Keratinocyte (primary cell): ENCODE measurements around the gene AATF. TPM values are rescaled to one million over a fixed set of nuclear protein-coding genes. Genes with fewer than 3 reads are reported as not detected.

ENCODE experiments used
- DNase-seq: peaks from one replicate; pipeline ENCODE4 v3.0.0-alpha.2; 2011; ENCODE audit warnings: low read depth, missing footprints, low spot score
- FAIRE-seq: peaks from 2 replicates; lab custom pipeline; 2011; peaks lifted over from hg19 to GRCh38; lab: Jason Lieb, UNC
- H2AFZ ChIP-seq: 2 replicates; pipeline ENCODE4 v1.6.0; 2012; ENCODE audit warnings: low read length, control low read depth, inconsistent platforms; ENCODE audit not compliant: control insufficient read depth
- H3K27ac ChIP-seq: 2 replicates; pipeline ENCODE4 v1.5.1; 2011; ENCODE audit warnings: low read length; ENCODE audit not compliant: control insufficient read depth, insufficient read depth
- H3K27me3 ChIP-seq: 3 replicates; pipeline ENCODE4 v1.6.0; 2011; ENCODE audit warnings: low read length; ENCODE audit not compliant: control insufficient read depth, insufficient read depth; ENCODE audit errors: extremely low read depth
- H3K36me3 ChIP-seq, 2 experiments: 2 replicates in 1 of 2; 3 replicates in 1 of 2; pipeline ENCODE4 v1.5.1; 2011; ENCODE audit warnings: low read length in 2 of 2, mild to moderate bottlenecking in 1 of 2; ENCODE audit not compliant: control insufficient read depth in 2 of 2, insufficient read depth in 2 of 2; ENCODE audit errors: extremely low read depth in 1 of 2
- H3K4me1 ChIP-seq: 3 replicates; pipeline ENCODE4 v1.5.1; 2011; ENCODE audit warnings: low read length; ENCODE audit not compliant: control insufficient read depth, insufficient read depth; ENCODE audit errors: extremely low read depth
- H3K4me2 ChIP-seq: 3 replicates; pipeline ENCODE4 v1.6.0; 2011; ENCODE audit warnings: low read depth, low read length; ENCODE audit not compliant: control insufficient read depth, insufficient read depth; ENCODE audit errors: extremely low read depth
- H3K4me3 ChIP-seq, 3 experiments: fragments of 200-600 bp in 1 of 3; sonication (generic) in 1 of 3; 2 replicates in 2 of 3; 3 replicates in 1 of 3; pipeline ENCODE4 v1.5.1; 2011 to 2016; ENCODE audit warnings: low read length in 3 of 3, mild to moderate bottlenecking in 3 of 3, control low read depth in 2 of 3, inconsistent platforms in 1 of 3, low read depth in 1 of 3, mixed read lengths in 1 of 3, mixed run types in 1 of 3, moderate library complexity in 1 of 3; ENCODE audit not compliant: control insufficient read depth in 2 of 3, insufficient read depth in 2 of 3; ENCODE audit errors: extremely low read depth in 1 of 3
- H3K79me2 ChIP-seq: 2 replicates; pipeline ENCODE4 v1.6.0; 2012; ENCODE audit warnings: low read length; ENCODE audit not compliant: control insufficient read depth, insufficient read depth
- H3K9ac ChIP-seq: 3 replicates; pipeline ENCODE4 v1.6.0; 2011; ENCODE audit warnings: low read length; ENCODE audit not compliant: control insufficient read depth, insufficient read depth; ENCODE audit errors: extremely low read depth
- H3K9me1 ChIP-seq: 3 replicates; pipeline ENCODE4 v1.6.0; 2011; ENCODE audit warnings: low read length; ENCODE audit not compliant: control insufficient read depth, insufficient read depth; ENCODE audit errors: extremely low read depth
- H3K9me3 ChIP-seq: 2 replicates; pipeline ENCODE4 v1.5.1; 2012; ENCODE audit warnings: low read depth, low read length; ENCODE audit not compliant: control insufficient read depth
- H4K20me1 ChIP-seq: 3 replicates; pipeline ENCODE4 v1.6.0; 2011; ENCODE audit warnings: low read length; ENCODE audit not compliant: control insufficient read depth, insufficient read depth; ENCODE audit errors: extremely low read depth
- CTCF ChIP-seq, 3 experiments: IDR thresholded peaks in 1 of 3; conservative IDR thresholded peaks in 1 of 3; optimal IDR thresholded peaks in 1 of 3; 2 replicates in 2 of 3; 3 replicates in 1 of 3; pipeline versions ENCODE3 to v1.5.1; 2011; ENCODE audit warnings: low read length in 3 of 3, mild to moderate bottlenecking in 3 of 3, moderate library complexity in 2 of 3, control low read depth in 1 of 3, inconsistent platforms in 1 of 3; ENCODE audit not compliant: insufficient read depth in 2 of 3; ENCODE audit errors: extremely low read depth in 1 of 3
- EZH2 ChIP-seq: IDR thresholded peaks from one replicate; pipeline ENCODE4 v1.6.1; 2012; ENCODE audit warnings: inconsistent platforms, mild to moderate bottlenecking, low read length, moderate library complexity
- dilution Hi-C: fragments of 300-500 bp; cut with MboI; formaldehyde crosslinking; loops from one replicate; pipeline ENCODE4 v1.7.0; 2020; ENCODE audit warnings: low sequenced_read_pairs; ENCODE audit not compliant: extremely low pct_ligation_motif_present
- polyA plus RNA-seq, 5 experiments: library from polyadenylated mRNA; depleted of rRNA in 3 of 5; stranded (reverse) in 3 of 5; stranded (forward) in 1 of 5; unstranded in 1 of 5; fragments of >200 nt; gene quantifications; 1 replicate in 1 of 5; 2 replicates in 3 of 5; 3 replicates in 1 of 5; pipeline versions ENCODE4 v1.2.1 to v1.2.3, GENCODE V29; 2011 to 2012; ENCODE audit warnings: missing spikeins in 2 of 5, low read depth in 1 of 5, low replicate concordance in 1 of 5

The AATF gene
- polyA plus RNA-seq, 1 donor (not counting 4 experiments of a cell fraction or from before 2014, with no cell fraction given) = 30.4 TPM

- H3K4me2 ChIP-seq = no peak overlapping the region
- FAIRE-seq (no peak), DNase-seq (no peak)
- no peaks in the 10 kb centered on the region for H3K79me2 ChIP-seq
- H3K4me3 ChIP-seq = no peak overlapping the region
- H3K9me3 ChIP-seq = no peaks in the 10 kb centered on the region
- TF ChIP-seq CTCF (optimal IDR thresholded peaks at IDR 0.05 in 1 of 3, IDR thresholded peaks at IDR 0.05 in 1 of 3, conservative IDR thresholded peaks at IDR 0.05 in 1 of 3; ENCODE audit: extremely low read depth in 1 of 3, insufficient read depth in 2 of 3, low read length in 3 of 3) (no peak), EZH2 (no peak)
- H2AFZ ChIP-seq = no peak overlapping the region
- no peaks in the 10 kb centered on the region for H3K9me1 ChIP-seq
- H3K27me3 ChIP-seq = no peaks in the 10 kb centered on the region
- H3K9ac ChIP-seq = no peak overlapping the region
- peaks cover 25 to 27% of the 10 kb centered on the region in 2 experiments for H3K36me3 ChIP-seq
- no peaks in the 10 kb centered on the region for H3K4me1 ChIP-seq
- dilution Hi-C loops = no loop called here
- H4K20me1 ChIP-seq = no peaks in the 10 kb centered on the region
- no peak overlapping the region for H3K27ac ChIP-seq
Observed at GRCh38 chr17:37083456-37083855, 134.7 kb downstream of the AATF start.

GRCh38 chr17:37084372-37084771 is 135.6 kb downstream of the AATF start:
- no peak for TF ChIP-seq CTCF (optimal IDR thresholded peaks at IDR 0.05 in 1 of 3, IDR thresholded peaks at IDR 0.05 in 1 of 3, conservative IDR thresholded peaks at IDR 0.05 in 1 of 3; ENCODE audit: extremely low read depth in 1 of 3, insufficient read depth in 2 of 3, low read length in 3 of 3)
- no peak for TF ChIP-seq EZH2
- no peak overlapping the region for H3K4me3 ChIP-seq
- no peak overlapping the region for H3K27ac ChIP-seq
- H3K79me2 ChIP-seq = no peaks in the 10 kb centered on the region
- no peaks in the 10 kb centered on the region for H4K20me1 ChIP-seq
- H3K9me1 ChIP-seq = no peaks in the 10 kb centered on the region
- no peak overlapping the region for H2AFZ ChIP-seq
- H3K36me3 ChIP-seq = peaks cover 28 to 32% of the 10 kb centered on the region in 2 experiments
- DNase-seq (no peak), FAIRE-seq (no peak)
- no peaks in the 10 kb centered on the region for H3K9me3 ChIP-seq
- H3K4me1 ChIP-seq = peaks cover 4% of the 10 kb centered on the region
- no peak overlapping the region for H3K9ac ChIP-seq
- dilution Hi-C loops = no loop called here
- no peak overlapping the region for H3K4me2 ChIP-seq
- no peaks in the 10 kb centered on the region for H3K27me3 ChIP-seq
